NCI-H1436 treated with DMSO at 0.1 percent for 48 hours (cell line): ENCODE data around the gene CTXND1.
"Not testable (repeated sequence)": the region's sequence is repeated elsewhere in the genome, so short reads cannot be mapped to it uniquely, and the experiment has no call there.

Experiments used
- DNase-seq: peaks from one replicate; lab custom pipeline; 2025; lab: John Stamatoyannopoulos, UW

CTXND1 gene

DNA sequence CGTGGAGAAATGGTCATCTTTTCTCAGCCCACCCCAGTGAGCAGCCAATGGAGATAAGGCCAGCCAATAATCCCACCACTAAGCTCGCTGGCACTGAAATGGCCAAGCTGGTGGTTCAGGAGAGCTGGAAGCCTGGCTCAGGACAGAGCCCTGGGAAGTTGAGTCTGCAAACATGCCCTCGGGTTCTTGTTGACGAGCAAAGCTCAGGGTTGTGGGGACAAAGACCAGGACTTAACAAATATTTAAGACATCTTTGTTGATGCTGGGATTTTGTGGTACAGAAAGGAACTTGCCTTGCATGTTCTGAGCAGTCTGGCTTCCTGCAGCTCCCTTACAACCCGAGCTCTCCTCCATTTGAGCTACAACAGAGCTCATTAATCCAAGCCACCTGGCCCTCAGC, 94.8 kb downstream of the CTXND1 start:
- DNase-seq = no peak

DNA sequence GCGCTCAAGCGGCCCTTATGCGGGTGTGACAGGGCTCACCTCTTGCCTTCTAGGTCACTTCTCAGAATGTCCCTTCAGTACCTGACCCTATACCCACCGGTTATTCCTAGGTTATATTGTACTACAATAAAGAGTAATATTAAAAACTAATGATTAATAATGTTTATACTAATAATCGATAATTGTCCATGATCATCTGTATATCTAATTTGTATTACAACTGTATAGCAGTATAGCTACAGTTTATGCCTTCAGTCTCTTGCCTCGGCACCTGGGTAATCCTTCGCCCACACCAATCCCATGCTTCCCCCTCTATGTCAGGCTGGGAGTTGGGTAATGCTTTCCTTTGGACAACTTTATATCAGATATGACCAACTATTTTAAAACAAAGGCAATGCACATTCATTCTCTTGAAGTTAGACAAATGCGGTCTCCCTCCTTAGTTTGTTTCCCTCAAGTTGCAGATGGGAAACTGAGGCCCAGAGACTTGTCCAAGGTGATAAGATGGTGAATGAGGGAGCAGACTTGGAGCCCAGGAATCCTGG, 95.8 kb downstream of the CTXND1 start:
- DNase-seq = no peak

DNA sequence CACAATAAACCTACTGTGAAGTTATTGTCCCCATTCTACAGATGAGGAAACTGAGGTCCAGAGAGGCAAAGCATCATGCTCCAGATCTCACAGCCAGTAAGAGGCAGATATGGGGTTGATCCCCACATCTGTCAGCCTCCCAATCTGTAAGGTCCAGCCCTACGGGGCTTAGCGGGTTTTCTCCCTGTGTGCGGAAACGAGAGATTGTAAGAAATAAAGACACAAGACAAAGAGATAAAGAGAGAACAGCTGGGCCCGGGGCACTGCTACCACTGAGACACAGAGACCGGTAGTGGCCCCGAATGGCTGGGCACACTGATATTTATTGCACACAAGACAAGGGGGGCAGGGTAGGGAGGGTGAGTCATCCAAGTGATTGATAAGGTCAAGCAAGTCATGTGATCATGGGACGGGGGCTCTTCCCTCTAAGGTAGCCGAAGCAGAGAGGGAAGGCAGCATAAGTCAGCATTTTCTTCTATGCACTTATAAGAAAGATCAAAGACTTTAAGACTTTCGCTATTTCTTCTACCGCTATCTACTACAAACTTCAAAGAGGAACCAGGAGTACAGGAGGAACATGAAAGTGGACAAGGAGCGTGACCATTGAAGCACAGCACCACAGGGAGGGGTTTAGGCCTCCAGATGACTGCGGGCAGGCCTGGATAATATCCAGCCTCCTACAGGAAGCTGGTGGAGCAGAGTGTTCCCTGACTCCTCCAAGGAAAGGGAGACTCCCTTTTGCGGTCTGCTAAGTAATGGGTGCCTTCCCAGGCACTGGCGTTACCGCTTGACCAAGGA, 96.4 kb downstream of the CTXND1 start:
- not testable (repeated sequence) for DNase-seq

DNA sequence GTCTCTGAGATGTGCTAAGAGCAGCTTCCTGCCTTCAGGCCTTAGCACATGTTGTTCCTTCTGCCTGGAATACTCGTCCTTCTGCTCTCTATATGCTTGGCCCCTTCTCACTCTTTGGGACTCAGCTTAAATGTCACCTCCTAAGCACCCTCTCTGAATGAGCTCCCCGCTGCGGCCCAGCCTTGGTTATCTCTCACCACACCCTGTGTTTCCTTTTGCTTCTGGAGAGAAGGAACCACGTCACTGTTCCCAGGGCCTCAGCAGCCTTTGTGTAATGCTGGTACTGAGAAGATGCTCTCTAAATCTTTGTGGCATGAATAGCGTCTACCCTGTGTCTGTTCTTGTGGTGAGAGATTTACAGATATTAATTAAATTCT, 97.0 kb downstream of the CTXND1 start:
- no peak for DNase-seq

DNA sequence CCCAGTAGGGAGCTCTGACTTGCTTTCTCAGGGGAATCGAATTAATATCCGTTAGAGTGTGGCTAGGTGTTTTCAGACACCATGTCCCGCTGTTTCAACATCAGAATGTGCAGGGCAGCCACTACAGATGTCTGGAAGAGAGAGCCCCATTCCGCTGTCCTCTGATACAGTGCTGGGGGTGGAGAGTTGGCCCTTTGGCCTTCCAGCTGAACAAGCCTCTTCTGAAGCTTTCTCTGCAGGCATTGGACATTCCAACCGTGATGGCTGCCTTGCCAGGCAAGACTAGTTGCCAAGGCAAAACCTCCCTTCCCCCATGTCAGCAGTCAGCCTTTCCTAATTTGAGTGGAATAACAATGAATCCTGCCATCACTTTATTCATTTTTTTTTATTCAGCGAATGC, 97.7 kb downstream of the CTXND1 start:
- no peak for DNase-seq

DNA sequence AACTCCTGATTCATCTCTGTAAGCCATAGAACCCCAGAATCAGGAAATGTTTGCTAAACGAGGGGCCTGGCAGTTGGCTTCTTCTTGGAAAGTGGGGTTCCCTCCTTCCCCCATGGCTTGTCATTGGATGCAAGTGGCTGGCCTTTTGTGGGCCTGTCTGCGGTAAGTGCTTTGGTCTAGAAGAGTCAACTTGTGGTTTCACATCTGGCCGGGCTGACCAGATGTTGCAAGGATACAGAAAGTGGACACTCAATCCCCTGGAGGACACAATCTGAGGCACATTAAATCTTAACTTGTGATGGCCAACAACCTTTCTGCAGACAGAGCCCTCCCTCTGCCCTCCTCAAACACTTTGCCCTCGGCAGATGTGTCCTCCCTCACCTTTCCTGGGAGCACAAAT, 98.1 kb downstream of the CTXND1 start:
- no peak for DNase-seq

DNA sequence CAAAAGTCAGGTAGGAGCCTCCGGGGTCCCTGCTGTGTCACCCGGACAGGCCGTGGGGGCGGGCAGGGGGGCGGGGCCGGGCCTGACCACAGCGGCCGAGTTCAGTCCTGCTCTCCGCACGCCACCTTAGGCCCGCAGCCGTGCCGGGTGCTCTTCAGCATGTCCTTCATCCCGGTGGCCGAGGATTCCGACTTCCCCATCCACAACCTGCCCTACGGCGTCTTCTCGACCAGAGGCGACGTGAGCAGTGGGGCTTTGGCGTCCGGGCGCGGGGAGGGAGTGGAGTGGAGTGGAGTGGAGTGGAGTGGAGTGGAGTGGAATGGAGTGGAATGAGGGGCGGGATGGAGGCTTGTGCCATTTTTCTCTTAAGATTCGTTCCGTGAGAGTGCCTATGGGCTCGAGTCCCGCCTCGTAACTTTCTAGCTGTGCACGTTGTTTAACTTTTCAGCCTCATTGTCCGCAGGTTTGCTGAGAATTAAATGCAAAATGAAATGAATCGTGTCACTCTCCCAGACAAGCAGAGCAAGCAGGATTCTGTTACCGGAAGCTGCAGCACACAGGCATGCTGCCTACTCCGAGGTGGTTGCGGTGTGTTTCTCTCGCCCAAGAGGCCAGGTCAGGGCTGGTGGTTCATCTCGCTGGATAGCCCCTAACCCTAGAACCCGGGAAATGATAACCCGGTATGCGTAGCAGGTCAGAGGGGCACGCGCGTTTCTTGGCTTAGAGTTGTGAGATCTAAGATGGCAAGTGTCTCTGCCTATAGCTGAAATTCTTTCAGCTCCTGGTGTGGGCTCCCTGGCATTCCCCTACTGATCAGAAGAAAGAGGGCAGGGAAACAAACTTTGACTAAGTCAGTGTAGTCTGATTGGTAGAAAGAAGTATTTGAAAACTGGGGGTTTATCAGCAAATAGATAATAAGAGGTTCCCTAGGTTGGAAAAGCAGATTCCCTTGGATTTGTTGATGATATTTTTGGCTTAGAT, 98.8 kb downstream of the CTXND1 start, which contains the start of gene FAH:
FAH (plus strand) TSS at position 104 of the 981 bp plus-strand sequence; CDS start at position 160, 56 bp downstream.
- no peak for DNase-seq

DNA sequence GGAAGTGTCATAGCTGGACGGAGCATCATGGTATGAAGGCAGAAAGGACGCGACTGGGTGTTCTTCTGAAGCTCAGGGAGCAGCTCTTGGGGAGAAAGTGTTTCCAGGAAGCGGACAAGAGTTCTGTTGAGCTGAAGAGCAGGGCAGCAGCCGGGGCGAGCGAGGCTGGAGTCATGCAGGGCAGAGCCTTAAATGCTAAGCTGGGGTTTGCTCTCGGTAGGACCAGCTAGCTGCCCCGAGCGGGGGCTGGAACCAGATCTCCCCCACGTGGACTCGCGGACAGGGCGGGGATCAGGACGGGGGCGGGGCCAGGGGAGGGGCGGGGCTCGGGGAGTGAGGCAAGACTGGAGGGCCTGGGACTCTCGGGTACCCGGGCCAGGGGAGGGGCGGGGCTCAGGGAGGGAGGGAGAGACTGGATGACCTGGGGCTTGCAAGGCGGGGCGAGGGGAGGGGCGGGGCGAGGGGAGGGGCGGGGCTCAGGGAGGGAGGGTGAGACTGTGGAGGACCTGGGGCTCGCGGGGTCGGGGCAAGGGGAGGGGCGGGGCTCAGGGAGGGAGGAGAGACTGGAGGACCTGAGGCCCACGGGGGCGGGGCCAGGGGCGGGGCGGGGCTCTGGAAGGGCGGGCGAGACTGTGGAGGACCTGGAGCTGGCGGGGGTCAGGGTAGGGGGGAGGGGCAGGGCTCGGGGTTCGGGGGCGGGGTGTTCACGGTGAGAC, 99.7 kb downstream of the CTXND1 start:
- peak; percentile 45 for DNase-seq

DNA sequence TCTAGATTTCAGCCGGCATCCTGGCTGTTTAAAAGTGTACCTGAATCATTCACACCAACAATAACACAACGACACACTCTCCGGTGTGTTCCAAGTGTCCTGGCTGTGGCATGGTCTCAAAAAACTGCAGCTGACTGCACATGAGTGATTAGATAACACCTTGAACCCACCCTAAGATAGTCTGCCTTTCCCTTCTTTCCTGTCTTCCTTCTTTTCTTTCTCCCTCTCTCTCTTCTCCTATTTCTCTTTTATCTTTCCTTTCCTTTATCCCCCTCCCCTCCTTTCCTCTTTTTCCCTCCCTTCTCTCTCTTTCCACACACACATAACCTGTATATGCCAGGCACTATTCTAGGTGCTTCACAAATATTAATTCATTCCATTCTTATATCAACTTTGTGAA, 100.4 kb downstream of the CTXND1 start:
- no peak for DNase-seq

DNA sequence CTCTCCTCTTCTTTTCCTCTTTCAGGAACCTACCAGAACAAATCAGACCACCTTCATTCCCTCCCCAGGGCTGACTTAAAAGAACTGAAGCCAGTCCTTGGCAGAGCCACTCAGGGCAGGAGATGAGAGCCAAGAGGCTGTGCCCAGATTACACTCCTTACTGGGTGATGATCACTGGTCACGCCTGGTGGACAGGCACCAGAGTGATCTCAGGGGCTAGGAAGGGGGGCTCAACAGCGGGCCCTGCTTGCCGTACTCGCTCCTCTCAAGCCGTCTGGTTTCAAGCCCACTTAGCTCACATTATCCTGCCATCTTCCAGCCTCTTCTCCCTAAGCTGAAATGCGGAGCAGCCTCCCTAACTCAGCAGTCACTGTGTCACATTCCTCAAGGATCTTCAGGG, 100.9 kb downstream of the CTXND1 start:
- DNase-seq = no peak
